ENCODE measurements around the gene PARM1.

The PARM1 gene

GRCh38 chr4:74996996-74997395 is 64.1 kb downstream of the PARM1 start:
- DNase-seq: no peak

- DNase-seq: no peak
Measured at GRCh38 chr4:74997948-74998729, 65.2 kb downstream of the PARM1 start.

- no peak for DNase-seq
Measured at GRCh38 chr4:74999714-75000309, 66.9 kb downstream of the PARM1 start.

GRCh38 chr4:75001871-75002270 is 69.0 kb downstream of the PARM1 start:
- no peak for DNase-seq

- DNase-seq: no peak
Measured at GRCh38 chr4:75002381-75002780, 69.5 kb downstream of the PARM1 start.

- no peak for DNase-seq
Measured at GRCh38 chr4:75003979-75004378, 71.1 kb downstream of the PARM1 start.

- no peak for DNase-seq
Measured at GRCh38 chr4:75004755-75005668, 72.1 kb downstream of the PARM1 start.

- DNase-seq: no peak
Measured at GRCh38 chr4:75005727-75006126, 72.8 kb downstream of the PARM1 start.

- no peak for DNase-seq
Measured at GRCh38 chr4:75007891-75008290, 75.0 kb downstream of the PARM1 start.

GRCh38 chr4:75009138-75009537 is 76.2 kb downstream of the PARM1 start:
- no peak for DNase-seq

GRCh38 chr4:75011131-75011795 is 78.3 kb downstream of the PARM1 start:
- DNase-seq: no peak

- no peak for DNase-seq
Measured at GRCh38 chr4:75015627-75016026, 82.7 kb downstream of the PARM1 start.

- DNase-seq: no peak
Measured at GRCh38 chr4:75016472-75016871, 83.6 kb downstream of the PARM1 start.

GRCh38 chr4:75018811-75019479 is 86.0 kb downstream of the PARM1 start:
- DNase-seq: no peak

GRCh38 chr4:75025431-75025830 is 92.5 kb downstream of the PARM1 start:
- no peak for DNase-seq

- no peak for DNase-seq
Measured at GRCh38 chr4:75028196-75028854, 95.4 kb downstream of the PARM1 start.

GRCh38 chr4:75030028-75030427 is 97.1 kb downstream of the PARM1 start:
- DNase-seq: no peak

- DNase-seq: no peak
Measured at GRCh38 chr4:75030649-75031235, 97.8 kb downstream of the PARM1 start.

GRCh38 chr4:75031775-75032174 is 98.9 kb downstream of the PARM1 start:
- DNase-seq: no peak

GRCh38 chr4:75034523-75034922 is 101.6 kb downstream of the PARM1 start:
- DNase-seq: no peak

GRCh38 chr4:75035321-75035720 is 102.4 kb downstream of the PARM1 start:
- no peak for DNase-seq

All from bone marrow (tissue), 2 donors.